NCI-H1436 (cell line): ENCODE data around the gene TSPEAR.
"Not testable (repeated sequence)": the region's sequence is repeated elsewhere in the genome, so short reads cannot be mapped to it uniquely, and the experiment has no call there.

Experiments
- DNase-seq: peaks from one replicate; lab custom pipeline; 2025; lab: John Stamatoyannopoulos, UW

The TSPEAR gene

GRCh38 chr21:44627181-44627822 lies 84.1 kb downstream of the TSPEAR start:
- DNase-seq: not testable (repeated sequence)

GRCh38 chr21:44626673-44627143 lies 84.7 kb downstream of the TSPEAR start, which contains the start of gene KRTAP10-9:
Gene KRTAP10-9 (plus strand): TSS chr21:44627093. CDS start chr21:44627172, 79 bp downstream.
- no peak for DNase-seq

- no peak for DNase-seq
Observed at GRCh38 chr21:44626262-44626661, 85.1 kb downstream of the TSPEAR start.

- DNase-seq: no peak
Observed at GRCh38 chr21:44625756-44626155, 85.6 kb downstream of the TSPEAR start.

- DNase-seq: no peak
Observed at GRCh38 chr21:44623575-44623974, 87.8 kb downstream of the TSPEAR start.

- DNase-seq: no peak
Observed at GRCh38 chr21:44619886-44620285, 91.5 kb downstream of the TSPEAR start.

- DNase-seq: no peak
Observed at GRCh38 chr21:44618909-44619308, 92.5 kb downstream of the TSPEAR start.

GRCh38 chr21:44618504-44618903 lies 92.9 kb downstream of the TSPEAR start:
- no peak for DNase-seq

GRCh38 chr21:44617071-44617501 lies 94.3 kb downstream of the TSPEAR start:
- DNase-seq: no peak

GRCh38 chr21:44616591-44616926 lies 94.8 kb downstream of the TSPEAR start:
- no peak for DNase-seq

- DNase-seq: no peak
Observed at GRCh38 chr21:44615911-44616590, 95.3 kb downstream of the TSPEAR start.

GRCh38 chr21:44615466-44615865 lies 95.9 kb downstream of the TSPEAR start:
- no peak for DNase-seq

- DNase-seq: no peak
Observed at GRCh38 chr21:44614961-44615391, 96.4 kb downstream of the TSPEAR start.

- no peak for DNase-seq
Observed at GRCh38 chr21:44614161-44614631, 97.2 kb downstream of the TSPEAR start.

GRCh38 chr21:44613386-44614155 lies 97.8 kb downstream of the TSPEAR start:
- DNase-seq: no peak

GRCh38 chr21:44612669-44613229 lies 98.6 kb downstream of the TSPEAR start:
- DNase-seq: no peak

GRCh38 chr21:44612029-44612486 lies 99.3 kb downstream of the TSPEAR start, which contains the start of gene KRTAP10-8:
Gene KRTAP10-8 (plus strand): TSS chr21:44612079. CDS start chr21:44612101, 22 bp downstream.
- no peak for DNase-seq

GRCh38 chr21:44611551-44611950 lies 99.8 kb downstream of the TSPEAR start:
- DNase-seq: no peak

GRCh38 chr21:44610157-44610843 lies 101.1 kb downstream of the TSPEAR start:
- not testable (repeated sequence) for DNase-seq

- no peak for DNase-seq
Observed at GRCh38 chr21:44609193-44609592, 102.2 kb downstream of the TSPEAR start.

- DNase-seq: no peak
Observed at GRCh38 chr21:44606495-44606894, 104.9 kb downstream of the TSPEAR start.
